Fibroblast of skin of left biceps (primary cell): ENCODE data around the gene BMP8B.
"Not testable (repeated sequence)": the region's sequence is repeated elsewhere in the genome, so short reads cannot be mapped to it uniquely, and the experiment has no call there.

Experiments used
- DNase-seq, 2 experiments: peaks; one replicate each; pipeline ENCODE4 v3.0.0-alpha.2; 2013; ENCODE audit warnings: low read depth in 2 of 2

The BMP8B gene

GRCh38 chr1:39778463-39779099 lies 10.1 kb downstream of the BMP8B start:
- DNase-seq: not testable (repeated sequence)

DNA sequence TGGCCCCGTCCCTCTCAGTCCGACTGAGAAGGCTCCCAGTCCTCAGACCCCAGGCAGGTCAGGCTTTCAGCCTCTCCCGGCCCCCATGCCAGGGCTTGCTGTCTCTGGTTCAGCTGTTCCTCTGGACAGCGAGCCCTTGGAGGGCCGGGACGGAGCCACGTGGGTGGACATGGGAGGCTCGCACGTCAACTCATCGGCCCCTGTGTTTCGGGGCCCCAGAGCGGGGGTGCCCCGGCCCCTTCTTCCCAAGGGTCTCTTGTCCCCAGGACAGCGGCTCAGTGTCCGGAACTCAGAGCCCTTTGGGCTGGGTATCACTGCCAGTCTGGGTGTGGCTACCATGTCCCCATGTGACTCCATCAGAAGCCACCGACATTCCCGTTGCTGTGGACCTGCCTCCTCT lies 10.8 kb downstream of the BMP8B start:
- DNase-seq: not testable (repeated sequence)

GRCh38 chr1:39777306-39777705 lies 11.4 kb downstream of the BMP8B start:
- DNase-seq: no peak

DNA sequence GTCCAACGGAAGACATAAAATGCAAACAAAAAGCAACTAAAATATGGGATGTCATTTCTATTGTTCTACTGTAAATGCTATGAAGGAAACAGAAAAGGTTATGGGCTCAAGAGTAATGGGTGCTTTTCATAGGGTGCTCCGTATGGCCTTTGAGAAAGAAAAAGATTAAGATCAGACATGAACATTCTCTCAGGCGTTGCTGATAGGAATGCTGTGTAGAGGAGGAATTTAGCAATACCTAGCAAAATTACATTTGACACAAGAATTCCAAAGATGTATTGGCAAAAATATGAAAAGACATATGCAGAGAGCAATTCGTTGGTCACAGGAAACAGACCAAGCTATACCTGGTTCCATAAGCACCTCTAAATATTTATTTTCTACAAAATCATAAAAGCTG lies 11.8 kb downstream of the BMP8B start:
- DNase-seq: no peak

- no peak for DNase-seq
Observed at GRCh38 chr1:39776400-39776713, 12.3 kb downstream of the BMP8B start.

DNA sequence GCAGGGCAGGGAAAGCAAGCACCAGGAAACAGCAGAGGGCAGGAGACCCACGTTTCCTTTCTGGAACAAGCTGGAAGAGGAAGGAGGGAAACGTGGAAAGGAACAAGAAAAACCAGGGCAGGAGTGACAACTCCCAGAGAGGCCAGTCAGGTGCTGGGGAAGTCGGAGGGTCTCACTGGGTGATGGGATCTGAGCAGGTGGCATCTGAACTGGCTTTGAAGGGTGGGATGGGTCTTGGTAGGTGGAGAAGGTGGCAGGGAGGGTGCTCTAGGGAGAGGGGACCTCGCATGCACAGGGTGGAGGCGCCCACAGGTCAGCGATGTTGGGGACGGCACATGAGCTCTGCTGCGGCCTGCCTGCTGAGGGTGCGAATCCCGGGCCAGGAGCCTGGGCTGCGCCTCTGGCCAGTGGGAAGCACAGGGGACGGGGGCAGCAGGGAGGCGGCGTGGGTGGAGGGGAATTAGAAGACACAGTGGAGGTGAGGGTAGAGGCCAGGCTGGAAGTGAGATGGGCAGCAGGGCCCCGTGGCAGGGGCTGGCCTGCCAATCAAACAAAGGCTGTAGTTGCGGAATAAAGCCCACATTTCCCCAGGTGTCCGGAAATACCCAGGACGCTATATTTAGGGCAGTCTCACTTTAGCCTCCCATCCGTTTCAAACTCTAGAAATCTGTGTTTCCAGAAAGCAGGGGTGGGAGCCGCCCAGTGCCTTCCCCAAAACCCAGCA lies 12.8 kb downstream of the BMP8B start:
- DNase-seq: not testable (repeated sequence)

DNA sequence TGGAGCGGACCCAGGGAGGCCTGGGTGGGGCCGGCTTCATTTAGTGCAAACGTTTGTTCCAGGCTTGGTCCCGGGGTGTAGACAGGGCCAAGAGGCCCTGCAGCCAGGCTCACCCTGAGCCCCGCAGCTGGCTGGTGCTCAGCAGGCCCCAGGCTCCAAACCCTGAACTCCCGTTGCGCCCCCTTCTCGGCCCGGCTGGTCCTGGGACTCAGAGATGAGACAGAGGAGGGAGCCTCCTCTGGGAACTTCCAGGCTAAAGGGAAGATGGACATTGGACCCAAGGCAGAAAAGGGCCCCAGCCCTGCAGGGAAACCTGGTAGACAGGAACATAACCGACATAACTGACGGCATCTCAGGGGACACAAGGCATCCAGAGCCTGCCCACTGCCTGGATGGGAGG lies 13.5 kb downstream of the BMP8B start:
- not testable (repeated sequence) for DNase-seq

GRCh38 chr1:39773369-39773979 lies 15.2 kb downstream of the BMP8B start:
- not testable (repeated sequence) for DNase-seq

- not testable (repeated sequence) for DNase-seq
Observed at GRCh38 chr1:39771022-39771532, 17.6 kb downstream of the BMP8B start, which contains the start of gene OXCT2. Gene OXCT2 (minus strand): TSS chr1:39771348. CDS start chr1:39771255, 93 bp downstream.

GRCh38 chr1:39770100-39771021 lies 18.3 kb downstream of the BMP8B start:
- DNase-seq: not testable (repeated sequence)

DNA sequence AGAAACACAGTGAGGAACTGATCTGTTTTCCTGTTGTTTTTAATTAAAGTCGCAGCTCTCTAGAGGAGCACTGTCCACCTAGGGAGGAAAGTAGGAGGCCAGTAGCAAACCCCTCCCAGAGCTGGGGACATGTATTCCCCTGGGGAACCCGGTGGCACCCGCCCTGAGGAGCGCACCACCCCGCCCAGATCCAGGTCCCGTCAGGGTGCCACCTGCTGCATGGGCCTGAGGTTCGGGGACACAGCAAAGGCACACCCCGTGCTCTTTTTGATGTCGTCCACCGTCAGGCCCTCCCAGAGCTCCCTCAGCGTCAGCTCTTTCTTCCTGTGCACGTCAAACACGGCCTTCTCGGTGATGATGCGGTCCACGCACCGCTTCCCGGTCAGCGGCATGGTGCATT lies 19.2 kb downstream of the BMP8B start:
- not testable (repeated sequence) for DNase-seq

DNA sequence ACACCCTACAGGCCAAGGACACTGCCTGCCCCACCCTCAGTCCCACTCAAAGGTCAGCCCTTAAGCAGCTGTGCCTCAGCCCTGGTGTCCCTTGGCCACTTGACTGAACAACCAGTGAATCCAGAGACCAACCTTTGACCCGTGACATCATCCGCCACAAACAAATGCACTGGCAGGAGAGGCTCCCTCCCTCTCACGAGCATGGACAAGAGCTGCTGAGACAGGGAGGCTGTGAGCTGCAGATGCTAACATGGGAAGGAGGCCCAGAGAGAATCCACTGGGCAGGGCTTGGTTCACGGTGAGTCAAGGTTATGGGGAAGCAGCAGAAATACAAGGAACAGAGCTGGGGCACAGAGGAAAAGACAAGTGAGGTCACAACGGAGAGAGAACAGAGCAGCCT lies 22.2 kb downstream of the BMP8B start:
- DNase-seq: not testable (repeated sequence)

DNA sequence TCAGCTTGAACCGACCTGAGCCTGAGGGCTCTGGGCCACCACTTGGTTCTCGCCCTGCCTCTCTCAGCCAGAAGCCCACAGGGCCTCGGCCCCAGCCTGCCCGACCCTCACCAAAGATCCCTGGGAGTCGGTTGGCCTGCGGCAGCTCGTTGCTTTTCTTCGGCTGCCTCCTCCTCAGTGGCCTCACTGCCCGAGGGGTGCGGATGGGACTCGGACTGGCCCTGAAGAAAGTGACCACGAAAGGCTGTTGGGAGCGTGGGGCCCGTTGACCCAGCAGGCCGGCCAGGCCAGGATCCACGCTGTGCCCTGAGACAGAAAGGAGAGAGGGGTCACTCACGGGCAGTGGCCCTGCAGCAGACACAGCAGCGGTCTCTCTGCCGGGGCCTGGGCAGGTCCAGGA lies 24.2 kb downstream of the BMP8B start:
- DNase-seq: not testable (repeated sequence)

DNA sequence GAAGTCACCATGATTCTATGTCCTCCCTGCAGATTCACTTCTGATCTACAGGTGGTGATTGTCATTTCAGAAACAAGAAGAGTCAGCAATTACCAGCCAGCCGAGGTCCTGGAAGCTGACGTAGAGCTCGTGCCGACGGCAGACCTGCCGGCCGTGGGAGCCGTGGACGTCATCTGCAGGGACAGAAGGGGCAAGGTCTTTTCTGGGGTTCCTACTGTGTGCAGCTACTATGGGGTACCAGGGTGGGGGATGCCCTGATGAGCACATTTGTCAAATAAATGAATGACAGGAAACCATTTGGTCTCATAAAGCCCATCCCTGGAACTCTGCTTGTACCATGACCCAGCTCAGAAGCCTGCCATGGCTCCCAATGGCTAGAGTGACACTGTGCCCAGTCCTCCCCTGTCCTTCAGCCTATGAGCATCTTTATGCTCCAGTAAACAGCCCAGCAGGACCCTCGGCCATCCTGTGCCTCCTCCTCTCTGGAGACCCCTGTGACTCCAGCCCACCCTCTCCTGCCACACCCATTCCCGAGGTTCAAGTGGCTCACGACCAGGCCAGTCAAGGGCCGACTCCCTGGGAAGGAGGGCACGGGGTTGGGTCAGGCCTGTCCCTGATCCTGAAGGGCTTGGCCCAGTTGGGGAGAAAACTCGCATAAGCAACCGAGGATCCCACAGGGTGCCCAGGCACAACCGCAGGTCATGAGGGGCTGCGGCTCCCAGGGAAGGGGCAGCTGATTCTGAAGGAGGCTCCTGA lies 24.9 kb downstream of the BMP8B start:
- DNase-seq: not testable (repeated sequence)

DNA sequence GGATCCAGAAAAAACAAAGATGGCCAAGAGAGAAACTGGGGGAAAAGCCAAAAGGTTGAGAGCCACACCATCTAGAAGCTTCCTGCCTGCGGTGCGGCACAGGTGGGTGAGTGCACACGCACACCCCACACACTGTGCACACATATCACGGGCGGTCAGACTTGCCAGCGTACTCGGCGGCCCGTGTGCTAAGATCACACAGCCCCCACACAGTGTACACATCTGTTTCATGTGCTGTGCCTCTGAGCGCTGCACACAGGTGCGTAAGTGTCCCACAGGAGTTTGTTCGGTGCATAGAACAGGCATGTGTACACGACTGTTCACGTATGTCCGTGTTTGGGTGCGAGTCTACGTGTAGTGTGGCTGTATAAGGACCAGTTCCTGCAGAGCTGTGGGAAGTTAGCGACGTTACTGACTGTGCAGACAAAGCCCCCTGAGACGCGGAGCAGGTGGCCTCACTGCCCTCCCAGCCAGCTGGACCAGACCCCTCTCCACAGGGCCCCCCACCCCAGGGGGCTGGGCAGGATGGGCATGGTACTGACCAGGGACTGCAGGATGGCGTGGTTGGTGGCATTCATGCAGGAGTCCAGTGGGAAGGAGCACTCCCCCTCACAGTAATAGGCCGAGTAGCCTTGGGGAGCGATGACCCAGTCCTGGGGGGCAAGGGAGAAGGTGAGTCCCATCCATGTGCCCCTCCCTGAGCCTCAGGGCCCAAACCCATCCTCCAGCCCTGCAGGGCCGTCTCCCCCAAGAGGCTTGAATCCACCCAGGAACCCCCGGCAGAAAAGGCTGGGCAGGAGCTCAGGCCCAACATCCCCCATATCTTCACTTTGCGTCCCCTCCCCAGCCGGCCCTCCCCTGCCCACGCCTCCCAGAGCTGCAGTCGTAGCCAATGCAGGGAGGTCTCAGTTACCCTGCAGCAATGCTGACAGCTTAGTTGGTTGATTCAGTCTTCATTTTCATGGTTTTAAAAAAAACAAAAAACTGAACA lies 25.8 kb downstream of the BMP8B start:
- DNase-seq: no peak

- DNase-seq: no peak
Observed at GRCh38 chr1:39761557-39762260, 27.0 kb downstream of the BMP8B start.

DNA sequence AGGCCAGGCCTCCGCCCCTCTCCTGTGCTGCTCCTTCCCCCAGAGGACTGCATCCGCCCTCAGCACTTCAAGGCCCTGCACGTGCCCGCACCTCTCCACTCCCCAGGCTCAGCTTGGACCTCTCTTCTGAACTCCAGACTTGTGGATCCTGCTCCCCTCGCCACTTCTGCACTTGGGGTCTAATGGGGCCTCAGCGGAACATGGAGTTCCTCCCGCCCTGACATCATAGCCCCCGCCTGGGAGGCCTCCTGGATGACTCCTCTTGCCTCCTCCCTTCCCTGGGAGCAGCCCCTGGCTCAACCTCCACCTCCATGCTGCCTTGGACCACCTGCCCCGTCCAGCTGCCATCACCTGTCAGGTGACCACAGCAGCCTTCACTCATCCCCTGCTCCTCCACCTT lies 27.6 kb downstream of the BMP8B start:
- DNase-seq: no peak

DNA sequence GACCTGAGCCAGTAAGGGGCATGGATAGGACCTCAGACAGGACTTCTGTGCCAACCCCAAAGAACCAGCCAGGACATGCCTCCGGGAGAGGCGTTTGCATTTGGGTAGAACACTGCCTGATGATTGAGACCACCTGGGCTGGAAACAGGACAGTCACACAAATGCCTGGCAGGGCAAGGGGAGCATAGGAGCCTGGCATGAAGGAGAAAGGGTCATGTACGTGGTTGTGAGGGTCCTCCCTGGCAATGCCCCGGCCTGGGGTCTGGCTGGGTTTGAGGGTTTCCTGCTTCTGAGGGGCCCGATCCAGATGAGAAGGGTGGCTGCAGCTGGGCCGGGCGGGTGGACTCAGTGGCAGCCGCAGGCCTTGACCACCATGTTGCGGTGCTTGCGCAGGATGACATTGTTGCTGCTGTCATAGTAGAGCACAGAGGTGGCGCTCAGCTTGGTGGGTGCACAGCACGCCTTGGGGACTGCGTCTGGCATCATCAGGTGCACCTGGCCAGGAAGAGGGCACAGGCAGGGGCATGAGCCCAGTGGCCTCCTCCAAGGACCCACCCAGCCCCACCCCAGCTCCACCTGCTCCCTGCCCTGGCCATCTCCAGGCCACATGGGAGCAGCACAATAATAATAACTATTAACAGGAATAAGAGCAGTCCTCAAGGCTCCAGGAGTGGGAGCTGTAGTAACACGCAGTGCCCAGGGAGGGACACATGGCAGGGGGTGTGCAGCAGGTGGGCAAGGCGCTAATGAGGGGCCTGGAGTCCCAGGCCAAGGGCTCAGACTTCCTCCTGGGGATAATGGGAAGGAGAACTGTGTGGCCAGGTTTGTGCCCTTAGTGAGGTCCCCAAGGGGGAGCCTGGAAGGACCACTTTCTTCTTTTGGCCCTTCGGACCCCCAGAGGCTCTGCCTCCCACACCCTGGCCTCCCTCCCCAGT lies 28.3 kb downstream of the BMP8B start:
- no peak for DNase-seq
